HG02642 (cell line): ENCODE results near the gene CGN.
"Not testable (repeated sequence)": the region's sequence is repeated elsewhere in the genome, so short reads cannot be mapped to it uniquely, and the experiment has no call there.

Experiments
- ATAC-seq: cut with Tn5 transposase; IDR thresholded peaks from one replicate; pipeline ENCODE4 v1.9.1; 2021; ENCODE audit warnings: mild to moderate bottlenecking; ENCODE audit not compliant: unreplicated experiment, poor library complexity

CGN gene

DNA sequence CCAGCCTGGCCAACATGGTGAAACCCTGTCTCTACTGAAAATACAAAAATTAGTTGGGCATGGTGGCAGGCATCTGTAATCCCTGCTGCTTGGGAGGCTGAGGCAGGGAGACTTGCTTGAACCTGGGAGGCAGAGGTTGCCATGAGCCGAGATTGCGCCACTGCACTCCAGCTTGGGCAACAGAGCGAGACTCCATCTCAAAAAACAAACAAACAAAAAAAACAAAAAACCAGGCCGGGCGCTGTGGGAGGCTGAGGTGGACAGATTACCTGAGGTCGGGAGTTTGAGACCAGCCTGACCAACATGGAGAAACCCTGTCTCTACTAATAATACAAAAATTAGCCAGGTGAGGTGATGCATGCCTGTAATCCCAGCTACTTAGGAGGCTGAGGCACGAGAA is 11.2 kb downstream of the CGN start:
- ATAC-seq, result not testable (repeated sequence)

DNA sequence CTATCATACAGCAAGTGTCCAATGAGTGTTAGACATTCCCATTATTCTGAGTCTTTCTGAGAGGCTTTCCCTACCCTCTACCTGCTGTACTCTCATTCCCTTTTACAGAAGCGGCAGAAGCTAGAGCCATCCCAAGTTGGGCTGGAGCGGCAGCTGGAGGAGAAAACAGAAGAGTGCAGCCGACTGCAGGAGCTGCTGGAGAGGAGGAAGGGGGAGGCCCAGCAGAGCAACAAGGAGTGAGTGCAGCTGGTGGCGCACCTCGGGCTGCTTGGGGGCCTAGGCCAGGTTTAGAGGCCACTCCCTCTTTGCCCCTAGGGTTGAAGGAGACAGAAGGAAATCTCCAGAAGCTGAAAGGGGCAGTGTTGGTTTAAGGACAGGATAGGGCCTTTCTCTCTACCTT is 12.1 kb downstream of the CGN start:
- ATAC-seq, result no peak

DNA sequence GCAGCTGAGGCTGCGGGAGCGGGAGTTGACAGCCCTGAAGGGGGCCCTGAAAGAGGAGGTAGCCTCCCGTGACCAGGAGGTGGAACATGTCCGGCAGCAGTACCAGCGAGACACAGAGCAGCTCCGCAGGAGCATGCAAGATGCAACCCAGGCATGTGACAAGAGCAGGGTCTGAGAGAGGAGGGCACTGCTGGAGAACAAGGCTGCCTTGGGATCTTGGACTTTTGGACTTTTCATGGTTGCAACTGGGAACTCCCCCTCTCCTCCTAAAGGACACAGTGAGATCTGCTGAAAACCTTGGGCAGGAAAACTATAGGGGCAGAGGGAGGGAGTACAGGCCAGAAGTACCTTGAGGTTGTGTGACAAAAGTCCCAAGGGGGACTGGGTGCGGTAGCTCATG is 13.5 kb downstream of the CGN start:
- ATAC-seq, result no peak

DNA sequence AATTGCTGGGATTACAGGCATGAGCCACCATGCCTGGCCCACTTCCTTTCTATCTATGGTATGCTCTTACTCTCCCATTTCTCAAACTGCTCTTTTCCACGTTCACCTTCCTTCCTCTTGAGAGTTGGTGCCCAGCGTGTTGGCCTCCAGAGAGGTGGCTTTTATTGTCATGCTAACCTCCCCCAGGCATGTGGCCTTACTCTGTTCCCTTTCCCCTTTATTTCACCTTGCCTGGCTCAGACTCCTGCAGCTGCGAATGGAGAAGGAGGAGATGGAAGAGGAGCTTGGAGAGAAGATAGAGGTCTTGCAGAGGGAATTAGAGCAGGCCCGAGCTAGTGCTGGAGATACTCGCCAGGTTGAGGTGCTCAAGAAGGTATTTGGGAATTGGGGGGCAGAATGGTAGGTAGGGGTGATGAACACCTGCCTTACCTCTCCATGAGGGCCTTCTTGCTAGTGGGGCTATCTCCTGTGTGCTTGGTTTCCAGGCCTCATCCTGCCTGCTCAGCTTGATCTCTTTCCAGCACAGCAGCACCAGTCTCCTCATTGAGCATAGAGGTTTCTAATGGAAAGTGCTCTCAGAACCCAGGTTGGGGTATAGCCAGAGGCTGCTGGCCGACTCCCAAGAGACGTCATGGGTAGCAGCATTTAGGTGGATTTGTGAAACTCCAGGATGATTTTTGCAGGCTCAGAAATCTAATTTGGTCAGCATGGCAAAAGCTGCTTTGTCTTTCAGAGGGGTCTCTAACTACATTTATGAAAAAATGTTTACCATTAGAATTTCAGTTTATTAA is 15.7 kb downstream of the CGN start:
- no peak for ATAC-seq

DNA sequence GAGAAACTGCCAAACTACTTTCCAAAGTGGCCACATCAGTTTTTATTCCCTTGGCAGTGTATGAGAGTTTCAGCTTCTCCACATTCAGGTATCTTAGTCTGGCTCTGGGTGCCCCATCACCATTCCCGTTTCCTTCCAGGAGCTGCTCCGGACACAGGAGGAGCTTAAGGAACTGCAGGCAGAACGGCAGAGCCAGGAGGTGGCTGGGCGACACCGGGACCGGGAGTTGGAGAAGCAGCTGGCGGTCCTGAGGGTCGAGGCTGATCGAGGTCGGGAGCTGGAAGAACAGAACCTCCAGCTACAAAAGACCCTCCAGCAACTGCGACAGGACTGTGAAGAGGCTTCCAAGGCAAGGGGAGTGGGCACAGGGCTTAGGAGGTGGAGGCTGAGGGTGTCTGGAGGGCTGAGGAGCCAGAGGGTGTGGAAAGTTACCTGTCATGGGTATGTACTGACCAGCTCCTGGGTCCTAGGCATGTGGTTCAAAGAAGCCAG is 18.1 kb downstream of the CGN start:
- no peak for ATAC-seq

DNA sequence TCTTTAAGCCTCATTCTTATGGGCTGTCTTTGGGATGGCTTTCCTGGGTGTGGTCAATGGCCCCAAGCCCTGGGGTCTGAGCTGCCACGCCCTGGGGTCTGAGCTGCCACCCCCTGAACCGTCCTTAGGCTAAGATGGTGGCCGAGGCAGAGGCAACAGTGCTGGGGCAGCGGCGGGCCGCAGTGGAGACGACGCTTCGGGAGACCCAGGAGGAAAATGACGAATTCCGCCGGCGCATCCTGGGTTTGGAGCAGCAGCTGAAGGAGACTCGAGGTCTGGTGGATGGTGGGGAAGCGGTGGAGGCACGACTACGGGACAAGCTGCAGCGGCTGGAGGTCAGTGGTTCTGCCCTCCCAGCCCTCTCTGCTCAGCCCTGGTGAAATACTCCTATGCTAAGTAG is 18.6 kb downstream of the CGN start:
- no peak for ATAC-seq

DNA sequence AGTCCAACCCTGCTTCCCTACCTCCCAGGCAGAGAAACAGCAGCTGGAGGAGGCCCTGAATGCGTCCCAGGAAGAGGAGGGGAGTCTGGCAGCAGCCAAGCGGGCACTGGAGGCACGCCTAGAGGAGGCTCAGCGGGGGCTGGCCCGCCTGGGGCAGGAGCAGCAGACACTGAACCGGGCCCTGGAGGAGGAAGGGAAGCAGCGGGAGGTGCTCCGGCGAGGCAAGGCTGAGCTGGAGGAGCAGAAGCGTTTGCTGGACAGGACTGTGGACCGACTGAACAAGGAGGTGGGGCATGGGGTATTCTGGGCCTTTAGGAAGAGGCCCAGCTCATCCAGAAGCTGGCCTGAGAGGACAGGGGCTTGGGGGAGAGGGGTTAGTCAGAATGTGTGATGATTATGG is 19.3 kb downstream of the CGN start:
- no peak for ATAC-seq

DNA sequence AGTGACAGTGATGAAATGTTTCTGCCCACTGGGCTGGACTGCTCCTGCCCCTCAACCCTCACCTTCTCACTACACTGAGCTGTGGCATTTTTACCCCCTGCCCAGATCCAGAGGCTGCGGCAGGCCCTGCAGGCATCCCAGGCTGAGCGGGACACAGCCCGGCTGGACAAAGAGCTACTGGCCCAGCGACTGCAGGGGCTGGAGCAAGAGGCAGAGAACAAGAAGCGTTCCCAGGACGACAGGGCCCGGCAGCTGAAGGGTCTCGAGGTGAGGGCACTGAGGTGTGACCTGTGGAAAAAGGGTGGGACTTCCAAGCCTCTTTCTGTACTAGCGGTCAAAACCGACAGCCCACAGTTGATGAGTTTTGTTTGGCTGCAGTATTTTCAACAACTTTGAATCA is 22.7 kb downstream of the CGN start:
- no peak for ATAC-seq

DNA sequence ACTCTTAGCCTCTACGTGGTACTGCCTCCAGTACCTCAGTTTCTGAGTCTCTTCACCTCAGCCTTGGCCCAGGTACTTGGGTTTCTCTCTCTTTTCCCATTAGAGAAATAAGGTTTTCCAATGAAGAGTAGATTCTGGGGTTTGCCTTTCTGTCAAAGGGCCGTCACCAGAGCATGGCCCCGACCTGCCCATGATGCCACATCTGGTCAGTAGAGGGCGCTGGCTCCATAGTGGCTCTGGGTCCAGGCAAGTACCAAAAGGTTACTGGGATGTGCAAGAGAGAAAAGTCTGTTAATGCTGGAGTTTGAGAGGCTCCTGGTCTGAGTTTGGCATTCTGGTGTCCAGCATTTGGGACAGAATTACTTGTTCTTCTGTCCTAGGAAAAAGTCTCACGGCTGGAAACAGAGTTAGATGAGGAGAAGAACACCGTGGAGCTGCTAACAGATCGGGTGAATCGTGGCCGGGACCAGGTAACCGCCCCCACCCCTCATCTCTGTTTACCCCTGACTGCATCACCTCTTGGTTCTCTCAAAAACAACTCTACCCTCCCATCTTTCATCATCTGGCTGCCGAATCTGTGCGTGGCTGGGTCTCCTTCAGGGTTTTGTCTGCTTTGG is 23.6 kb downstream of the CGN start:
- ATAC-seq, result no peak

DNA sequence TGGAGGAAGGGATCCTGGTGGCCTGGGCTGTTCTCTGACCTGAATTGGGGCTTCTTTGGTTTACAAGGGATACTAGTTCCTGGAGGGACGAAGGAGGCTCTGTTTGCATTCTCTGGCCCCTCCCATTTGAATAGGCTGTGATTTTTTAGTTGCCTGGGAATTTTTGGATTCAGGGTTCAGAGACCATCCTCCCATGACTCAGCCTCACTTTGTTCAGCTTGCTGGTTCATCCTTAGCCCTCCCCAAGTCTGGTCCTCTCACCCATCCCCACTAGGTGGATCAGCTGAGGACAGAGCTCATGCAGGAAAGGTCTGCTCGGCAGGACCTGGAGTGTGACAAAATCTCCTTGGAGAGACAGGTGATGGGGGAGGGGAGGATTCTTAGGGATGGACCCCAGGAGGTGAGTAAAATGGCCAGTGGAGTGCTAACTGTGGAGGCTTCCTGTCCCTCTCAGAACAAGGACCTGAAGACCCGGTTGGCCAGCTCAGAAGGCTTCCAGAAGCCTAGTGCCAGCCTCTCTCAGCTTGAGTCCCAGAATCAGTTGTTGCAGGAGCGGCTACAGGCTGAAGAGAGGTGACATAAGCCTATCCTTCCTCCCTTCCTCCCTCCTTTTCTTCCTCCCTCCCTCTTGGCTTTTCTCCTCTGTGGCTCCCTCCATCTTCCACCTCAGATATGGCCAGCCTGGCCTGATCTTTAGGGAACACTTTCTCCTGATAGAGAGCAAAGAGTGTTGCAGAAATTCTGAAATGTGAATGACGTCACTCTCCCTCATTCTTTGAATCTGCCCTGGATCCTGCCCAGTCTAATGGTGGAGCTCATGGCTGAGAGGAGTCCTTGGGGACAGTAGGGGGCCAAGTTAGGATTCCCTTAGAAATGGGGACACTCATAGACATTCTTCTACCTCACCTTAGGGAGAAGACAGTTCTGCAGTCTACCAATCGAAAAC is 24.4 kb downstream of the CGN start:
- no peak for ATAC-seq

DNA sequence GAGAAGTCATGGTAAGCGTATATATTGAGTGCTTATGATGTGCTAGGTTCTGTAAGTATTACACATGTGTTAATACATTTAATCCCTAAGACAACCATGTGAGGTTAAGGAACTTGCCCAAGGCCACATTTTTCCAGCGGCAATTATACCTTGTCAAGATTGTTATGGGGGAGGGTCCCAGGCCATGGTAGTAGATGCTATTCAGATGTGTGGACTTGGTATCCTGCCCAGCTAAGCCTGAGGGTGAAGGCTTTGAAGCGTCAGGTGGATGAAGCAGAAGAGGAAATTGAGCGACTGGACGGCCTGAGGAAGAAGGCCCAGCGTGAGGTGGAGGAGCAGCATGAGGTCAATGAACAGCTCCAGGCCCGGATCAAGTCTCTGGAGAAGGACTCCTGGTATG is 25.3 kb downstream of the CGN start:
- ATAC-seq, result no peak

DNA sequence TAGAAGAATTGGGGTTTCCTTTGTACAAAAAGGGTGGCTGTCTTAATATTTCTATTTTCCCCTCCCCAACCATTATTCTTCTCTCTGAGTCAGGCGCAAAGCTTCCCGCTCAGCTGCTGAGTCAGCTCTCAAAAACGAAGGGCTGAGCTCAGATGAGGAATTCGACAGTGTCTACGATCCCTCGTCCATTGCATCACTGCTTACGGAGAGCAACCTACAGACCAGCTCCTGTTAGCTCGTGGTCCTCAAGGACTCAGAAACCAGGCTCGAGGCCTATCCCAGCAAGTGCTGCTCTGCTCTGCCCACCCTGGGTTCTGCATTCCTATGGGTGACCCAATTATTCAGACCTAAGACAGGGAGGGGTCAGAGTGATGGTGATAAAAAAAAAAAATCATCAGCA is 25.9 kb downstream of the CGN start:
- ATAC-seq, result no peak

DNA sequence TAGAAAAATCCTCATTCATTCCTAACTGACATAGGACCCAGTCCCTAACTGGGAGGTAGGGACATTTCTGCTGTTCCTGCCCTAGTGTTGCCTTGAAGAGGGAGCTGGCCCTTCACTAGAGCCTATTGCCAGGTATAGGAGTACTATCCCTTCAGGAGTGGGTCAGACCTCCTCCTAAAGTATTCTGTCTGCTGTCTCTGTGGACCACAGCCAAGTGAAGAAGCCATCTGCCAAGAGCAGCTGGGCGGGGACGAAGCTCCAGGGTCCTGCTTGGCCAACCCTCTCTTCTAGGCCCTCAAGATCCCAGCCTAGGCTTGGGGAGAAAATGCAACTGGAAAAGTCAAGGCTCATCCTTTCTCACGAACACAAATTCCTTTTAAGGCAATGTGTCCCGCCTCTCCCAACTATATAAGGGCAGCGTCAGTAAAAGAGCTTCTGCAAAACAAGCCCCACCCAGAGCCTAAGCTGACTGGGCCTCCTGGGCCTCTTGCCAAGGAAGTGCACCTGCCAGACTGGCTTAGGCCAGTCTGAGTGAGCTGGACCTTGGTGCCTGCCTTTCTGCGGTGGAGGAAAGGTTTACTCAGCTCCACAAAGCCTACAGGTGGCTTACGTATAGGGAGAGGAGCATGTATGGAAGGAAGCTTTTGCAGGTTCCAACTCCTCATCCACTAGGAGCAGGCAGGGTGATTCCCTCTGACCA is 28.3 kb downstream of the CGN start:
- peak; percentile 41 for ATAC-seq

DNA sequence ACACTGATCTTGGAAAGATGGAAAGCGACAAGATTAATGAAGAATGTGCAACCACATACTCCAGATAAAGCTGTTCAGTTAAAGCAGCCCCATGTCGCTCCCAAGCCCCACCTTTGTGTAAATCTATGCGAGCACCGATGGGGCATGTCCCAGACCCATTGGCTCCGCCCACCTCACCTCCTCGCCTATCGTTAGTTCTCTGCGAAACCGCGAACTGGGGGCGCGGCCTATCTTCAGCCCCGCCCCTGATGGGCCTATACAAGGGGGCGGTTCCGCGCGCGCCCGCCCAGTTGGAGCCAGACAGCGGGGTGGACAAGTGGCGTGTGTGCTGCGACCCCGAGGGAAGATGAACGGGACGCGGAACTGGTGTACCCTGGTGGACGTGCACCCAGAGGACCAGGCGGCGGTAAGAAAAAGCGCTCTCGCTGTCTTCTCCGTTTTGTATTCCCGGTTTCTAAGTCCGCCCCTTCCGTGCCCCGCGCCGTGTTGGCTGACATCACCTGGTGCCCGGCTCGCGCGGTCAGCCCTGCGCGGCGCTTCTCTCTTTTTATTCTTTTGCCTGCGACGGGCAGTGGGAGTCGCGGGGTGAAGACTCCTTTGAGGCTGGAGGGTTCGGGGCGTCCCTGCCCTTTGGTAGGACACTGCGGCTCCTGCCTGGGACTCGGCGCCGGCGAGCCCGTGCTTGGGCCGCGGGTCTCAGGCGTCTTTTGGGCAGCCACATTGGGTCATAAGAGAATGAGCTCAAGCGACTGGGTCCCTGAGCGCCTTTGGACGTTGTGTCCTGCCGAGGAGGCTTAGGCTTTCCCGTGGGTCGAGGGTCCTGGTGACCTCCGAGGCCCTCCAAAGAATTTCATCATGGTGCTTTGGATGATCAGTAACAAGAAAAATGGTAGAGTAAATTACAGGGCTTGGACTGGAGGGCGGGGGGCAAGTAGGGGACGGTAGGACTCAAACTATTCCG is 29.1 kb downstream of the CGN start, which contains the start of gene TUFT1:
TSS of gene TUFT1 (plus strand) at position 289 of the 961 bp plus-strand sequence. CDS start at position 347, 58 bp downstream.
- ATAC-seq, result peak; percentile 93

DNA sequence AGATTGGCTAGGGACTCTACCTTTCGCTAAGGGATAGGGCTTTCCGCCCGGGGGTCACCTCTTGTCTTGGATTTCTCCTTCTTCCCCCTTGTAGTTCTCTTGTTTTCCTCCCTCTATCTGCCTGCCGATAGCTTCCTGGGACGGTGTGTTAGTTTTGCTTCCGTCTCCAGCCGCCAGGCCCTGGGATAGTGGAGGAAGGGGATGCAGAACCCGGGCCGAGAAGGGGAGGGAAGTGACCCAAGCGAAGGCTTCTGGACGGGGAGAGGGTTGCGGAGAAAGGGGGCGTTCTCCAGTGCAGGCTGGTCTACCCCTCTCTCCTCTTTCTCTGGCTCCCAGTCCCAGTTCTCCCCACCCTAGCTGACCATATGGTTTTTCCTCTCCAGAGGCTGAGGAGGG is 29.8 kb downstream of the CGN start:
- ATAC-seq, result no peak

DNA sequence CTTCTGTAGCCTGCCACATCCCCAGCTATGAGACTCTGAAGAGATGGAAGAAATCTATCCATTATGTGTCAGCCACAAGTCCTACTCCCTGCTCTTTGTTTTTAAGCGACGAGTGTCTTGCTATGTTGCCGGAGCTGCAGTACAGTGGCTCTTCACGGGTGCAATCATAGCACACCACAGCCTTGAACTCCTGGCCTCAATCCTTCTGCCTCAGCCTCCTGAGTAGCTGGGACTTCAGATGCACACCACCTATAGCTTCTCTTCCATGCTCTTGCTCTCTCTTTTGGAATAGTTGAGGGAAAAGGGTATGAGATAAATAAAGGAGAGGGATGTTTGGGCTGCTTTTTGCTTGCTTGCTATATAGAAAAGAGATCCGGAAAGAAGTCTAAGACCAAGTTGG is 30.6 kb downstream of the CGN start:
- no peak for ATAC-seq

DNA sequence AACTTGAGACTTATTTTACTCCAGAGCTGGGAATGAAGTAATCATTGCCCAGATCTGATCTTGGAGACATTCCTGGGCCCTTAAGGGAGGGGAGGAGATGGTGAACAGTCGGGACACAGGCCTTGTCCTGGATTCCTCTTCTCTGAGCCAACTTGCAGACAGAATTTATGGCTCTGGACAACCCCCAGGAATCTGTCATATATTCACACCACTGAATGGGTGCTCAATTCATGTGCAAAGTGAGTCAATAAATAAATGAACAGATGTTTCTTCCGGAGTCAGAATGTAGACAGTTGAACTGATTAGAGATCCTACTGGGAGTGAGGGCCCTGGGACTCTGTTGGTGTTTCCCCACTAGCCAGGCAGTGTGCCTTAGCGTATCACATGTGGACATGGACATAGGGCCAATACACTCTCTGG is 31.5 kb downstream of the CGN start:
- ATAC-seq, result no peak

DNA sequence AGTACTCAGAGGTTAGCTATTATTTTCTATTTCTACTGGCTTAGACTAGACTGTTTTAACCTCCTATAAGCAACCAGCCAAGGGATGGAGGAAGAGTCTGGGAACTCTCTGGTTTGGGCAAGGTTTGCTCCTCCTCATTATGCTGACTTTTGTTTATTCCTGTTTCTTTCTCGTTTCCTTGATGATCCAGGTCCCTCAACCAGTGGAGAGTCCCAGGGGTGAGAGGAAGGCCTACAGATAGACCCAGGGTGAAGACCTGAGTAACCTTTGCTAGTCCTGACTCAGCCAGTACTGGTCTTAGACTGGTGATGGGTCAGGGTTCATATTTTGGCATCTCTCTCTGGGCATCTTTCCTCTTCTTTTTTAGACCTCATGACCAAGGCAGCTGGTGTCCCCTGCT is 34.4 kb downstream of the CGN start:
- no peak for ATAC-seq
